Keratinocyte (primary cell): ENCODE measurements around the gene DISC1. TPM values are rescaled to one million over a fixed set of nuclear protein-coding genes. Genes with fewer than 3 reads are reported as not detected.

Source experiments
- DNase-seq: peaks from one replicate; pipeline ENCODE4 v3.0.0-alpha.2; 2011; ENCODE audit warnings: low read depth, missing footprints, low spot score
- FAIRE-seq: peaks from 2 replicates; lab custom pipeline; 2011; peaks lifted over from hg19 to GRCh38; lab: Jason Lieb, UNC
- H2AFZ ChIP-seq: 2 replicates; pipeline ENCODE4 v1.6.0; 2012; ENCODE audit warnings: low read length, control low read depth, inconsistent platforms; ENCODE audit not compliant: control insufficient read depth
- H3K27ac ChIP-seq: 2 replicates; pipeline ENCODE4 v1.5.1; 2011; ENCODE audit warnings: low read length; ENCODE audit not compliant: control insufficient read depth, insufficient read depth
- H3K27me3 ChIP-seq: 3 replicates; pipeline ENCODE4 v1.6.0; 2011; ENCODE audit warnings: low read length; ENCODE audit not compliant: control insufficient read depth, insufficient read depth; ENCODE audit errors: extremely low read depth
- H3K36me3 ChIP-seq, 2 experiments: 2 replicates in 1 of 2; 3 replicates in 1 of 2; pipeline ENCODE4 v1.5.1; 2011; ENCODE audit warnings: low read length in 2 of 2, mild to moderate bottlenecking in 1 of 2; ENCODE audit not compliant: control insufficient read depth in 2 of 2, insufficient read depth in 2 of 2; ENCODE audit errors: extremely low read depth in 1 of 2
- H3K4me1 ChIP-seq: 3 replicates; pipeline ENCODE4 v1.5.1; 2011; ENCODE audit warnings: low read length; ENCODE audit not compliant: control insufficient read depth, insufficient read depth; ENCODE audit errors: extremely low read depth
- H3K4me2 ChIP-seq: 3 replicates; pipeline ENCODE4 v1.6.0; 2011; ENCODE audit warnings: low read depth, low read length; ENCODE audit not compliant: control insufficient read depth, insufficient read depth; ENCODE audit errors: extremely low read depth
- H3K4me3 ChIP-seq, 3 experiments: fragments of 200-600 bp in 1 of 3; sonication (generic) in 1 of 3; 2 replicates in 2 of 3; 3 replicates in 1 of 3; pipeline ENCODE4 v1.5.1; 2011 to 2016; ENCODE audit warnings: low read length in 3 of 3, mild to moderate bottlenecking in 3 of 3, control low read depth in 2 of 3, inconsistent platforms in 1 of 3, low read depth in 1 of 3, mixed read lengths in 1 of 3, mixed run types in 1 of 3, moderate library complexity in 1 of 3; ENCODE audit not compliant: control insufficient read depth in 2 of 3, insufficient read depth in 2 of 3; ENCODE audit errors: extremely low read depth in 1 of 3
- H3K79me2 ChIP-seq: 2 replicates; pipeline ENCODE4 v1.6.0; 2012; ENCODE audit warnings: low read length; ENCODE audit not compliant: control insufficient read depth, insufficient read depth
- H3K9ac ChIP-seq: 3 replicates; pipeline ENCODE4 v1.6.0; 2011; ENCODE audit warnings: low read length; ENCODE audit not compliant: control insufficient read depth, insufficient read depth; ENCODE audit errors: extremely low read depth
- H3K9me1 ChIP-seq: 3 replicates; pipeline ENCODE4 v1.6.0; 2011; ENCODE audit warnings: low read length; ENCODE audit not compliant: control insufficient read depth, insufficient read depth; ENCODE audit errors: extremely low read depth
- H3K9me3 ChIP-seq: 2 replicates; pipeline ENCODE4 v1.5.1; 2012; ENCODE audit warnings: low read depth, low read length; ENCODE audit not compliant: control insufficient read depth
- H4K20me1 ChIP-seq: 3 replicates; pipeline ENCODE4 v1.6.0; 2011; ENCODE audit warnings: low read length; ENCODE audit not compliant: control insufficient read depth, insufficient read depth; ENCODE audit errors: extremely low read depth
- EZH2 ChIP-seq: IDR thresholded peaks from one replicate; pipeline ENCODE4 v1.6.1; 2012; ENCODE audit warnings: inconsistent platforms, mild to moderate bottlenecking, low read length, moderate library complexity
- dilution Hi-C: fragments of 300-500 bp; cut with MboI; formaldehyde crosslinking; loops from one replicate; pipeline ENCODE4 v1.7.0; 2020; ENCODE audit warnings: low sequenced_read_pairs; ENCODE audit not compliant: extremely low pct_ligation_motif_present
- polyA plus RNA-seq, 5 experiments: library from polyadenylated mRNA; depleted of rRNA in 3 of 5; stranded (reverse) in 3 of 5; stranded (forward) in 1 of 5; unstranded in 1 of 5; fragments of >200 nt; gene quantifications; 1 replicate in 1 of 5; 2 replicates in 3 of 5; 3 replicates in 1 of 5; pipeline versions ENCODE4 v1.2.1 to v1.2.3, GENCODE V29; 2011 to 2012; ENCODE audit warnings: missing spikeins in 2 of 5, low read depth in 1 of 5, low replicate concordance in 1 of 5
- TF ChIP-seq, protein P1 (sequence below), 3 experiments: IDR thresholded peaks in 1 of 3; conservative IDR thresholded peaks in 1 of 3; optimal IDR thresholded peaks in 1 of 3; 2 replicates in 2 of 3; 3 replicates in 1 of 3; pipeline versions ENCODE3 to v1.5.1; 2011; ENCODE audit warnings: low read length in 3 of 3, mild to moderate bottlenecking in 3 of 3, moderate library complexity in 2 of 3, control low read depth in 1 of 3, inconsistent platforms in 1 of 3; ENCODE audit not compliant: insufficient read depth in 2 of 3; ENCODE audit errors: extremely low read depth in 1 of 3

The DISC1 gene
- polyA plus RNA-seq, 1 donor (not counting 4 experiments of a cell fraction or from before 2014, with no cell fraction given) = 0.47 TPM

GRCh38 chr1:231722356-231722755 lies 95.8 kb downstream of the DISC1 start:
- dilution Hi-C loops = no loop called here
- DNase-seq = no peak

DNA sequence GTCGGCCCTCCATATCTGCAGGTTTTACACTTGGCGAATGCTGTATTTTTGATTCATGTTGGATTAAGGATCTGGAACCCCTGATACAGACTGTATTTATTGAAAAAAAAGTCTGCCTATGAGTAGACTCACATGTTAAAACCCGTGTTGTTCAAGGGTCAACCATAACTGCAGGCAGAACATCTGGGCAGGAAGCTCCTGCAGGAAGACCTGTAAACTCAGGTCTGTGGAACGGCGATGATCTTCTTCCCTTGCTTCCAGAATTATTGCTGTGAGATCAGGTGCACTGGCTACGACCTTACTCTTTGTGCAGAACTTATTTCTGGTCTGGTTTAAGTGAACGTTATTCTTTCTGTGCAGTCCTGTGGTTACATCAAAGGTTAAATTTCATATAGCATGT lies 96.6 kb downstream of the DISC1 start:
- dilution Hi-C loops = no loop called here
- Histone ChIP-seq H3K9ac (no peak overlapping the region), H2AFZ (no peak overlapping the region), H3K79me2 (no peaks in the 10 kb centered on the region), H3K4me1 (no peaks in the 10 kb centered on the region), H3K36me3 (no peaks in the 10 kb centered on the region), H3K9me3 (no peaks in the 10 kb centered on the region), H3K4me2 (no peak overlapping the region), H3K27me3 (no peaks in the 10 kb centered on the region), H4K20me1 (no peaks in the 10 kb centered on the region), H3K4me3 (no peak overlapping the region), H3K9me1 (no peaks in the 10 kb centered on the region), H3K27ac (no peak overlapping the region)
- TF ChIP-seq, protein P1, sequence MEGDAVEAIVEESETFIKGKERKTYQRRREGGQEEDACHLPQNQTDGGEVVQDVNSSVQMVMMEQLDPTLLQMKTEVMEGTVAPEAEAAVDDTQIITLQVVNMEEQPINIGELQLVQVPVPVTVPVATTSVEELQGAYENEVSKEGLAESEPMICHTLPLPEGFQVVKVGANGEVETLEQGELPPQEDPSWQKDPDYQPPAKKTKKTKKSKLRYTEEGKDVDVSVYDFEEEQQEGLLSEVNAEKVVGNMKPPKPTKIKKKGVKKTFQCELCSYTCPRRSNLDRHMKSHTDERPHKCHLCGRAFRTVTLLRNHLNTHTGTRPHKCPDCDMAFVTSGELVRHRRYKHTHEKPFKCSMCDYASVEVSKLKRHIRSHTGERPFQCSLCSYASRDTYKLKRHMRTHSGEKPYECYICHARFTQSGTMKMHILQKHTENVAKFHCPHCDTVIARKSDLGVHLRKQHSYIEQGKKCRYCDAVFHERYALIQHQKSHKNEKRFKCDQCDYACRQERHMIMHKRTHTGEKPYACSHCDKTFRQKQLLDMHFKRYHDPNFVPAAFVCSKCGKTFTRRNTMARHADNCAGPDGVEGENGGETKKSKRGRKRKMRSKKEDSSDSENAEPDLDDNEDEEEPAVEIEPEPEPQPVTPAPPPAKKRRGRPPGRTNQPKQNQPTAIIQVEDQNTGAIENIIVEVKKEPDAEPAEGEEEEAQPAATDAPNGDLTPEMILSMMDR (optimal IDR thresholded peaks at IDR 0.05 in 1 of 3, IDR thresholded peaks at IDR 0.05 in 1 of 3, conservative IDR thresholded peaks at IDR 0.05 in 1 of 3; ENCODE audit: extremely low read depth in 1 of 3, insufficient read depth in 2 of 3, low read length in 3 of 3) = no peak
- no peak for TF ChIP-seq EZH2
- DNase-seq = no peak
- FAIRE-seq = no peak

More at GRCh38 chr1:231722356-231722755, 95.8 kb downstream of the DISC1 start:
- Histone ChIP-seq H3K4me3 (no peak overlapping the region), H3K9me1 (no peaks in the 10 kb centered on the region), H3K4me1 (no peaks in the 10 kb centered on the region), H3K27ac (no peak overlapping the region), H2AFZ (no peak overlapping the region), H3K36me3 (no peaks in the 10 kb centered on the region), H3K4me2 (no peak overlapping the region), H3K27me3 (no peaks in the 10 kb centered on the region), H3K9ac (no peak overlapping the region), H3K79me2 (no peaks in the 10 kb centered on the region), H4K20me1 (no peaks in the 10 kb centered on the region), H3K9me3 (no peaks in the 10 kb centered on the region)
- FAIRE-seq = no peak
- no peak for TF ChIP-seq EZH2
- TF ChIP-seq, protein P1 (optimal IDR thresholded peaks at IDR 0.05 in 1 of 3, IDR thresholded peaks at IDR 0.05 in 1 of 3, conservative IDR thresholded peaks at IDR 0.05 in 1 of 3; ENCODE audit: extremely low read depth in 1 of 3, insufficient read depth in 2 of 3, low read length in 3 of 3) = no peak
